Type B pancreatic cell (in vitro differentiated cells): ENCODE measurements around the gene NUP93. TPM values are rescaled to one million over a fixed set of nuclear protein-coding genes. Genes with fewer than 3 reads are reported as not detected.

ENCODE experiments used
- DNase-seq: peaks from one replicate; pipeline ENCODE4 v3.0.0; 2021; ENCODE audit warnings: mixed read lengths; ENCODE audit not compliant: unreplicated experiment; ENCODE audit errors: extremely low spot score
- H3K27ac Mint-ChIP-seq: 2 replicates; pipeline ENCODE4 v1.8.0; 2021; ENCODE audit warnings: mild to moderate bottlenecking, mixed read lengths
- H3K27me3 Mint-ChIP-seq: 2 replicates; pipeline ENCODE4 v1.8.0; 2021; ENCODE audit warnings: mixed read lengths
- H3K36me3 Mint-ChIP-seq: 2 replicates; pipeline ENCODE4 v1.8.0; 2021; ENCODE audit warnings: mixed read lengths
- H3K4me1 Mint-ChIP-seq: one replicate; pipeline ENCODE4 v1.8.0; 2021; ENCODE audit warnings: mixed read lengths; ENCODE audit not compliant: unreplicated experiment
- H3K4me3 Mint-ChIP-seq: 2 replicates; pipeline ENCODE4 v1.8.0; 2021; ENCODE audit warnings: mild to moderate bottlenecking, mixed read lengths
- H3K9me3 Mint-ChIP-seq: 2 replicates; pipeline ENCODE4 v1.8.0; 2021; ENCODE audit warnings: mixed read lengths
- total RNA-seq: library from RNA; stranded (reverse); gene quantifications from 2 replicates; pipeline ENCODE4 v1.2.1, GENCODE V29; 2021; ENCODE audit warnings: low replicate concordance
- TF ChIP-seq, protein P1 (sequence below): fragments of 200-600 bp; sonication (generic); conservative IDR thresholded peaks from 2 replicates; pipeline ENCODE4 v1.5.0; 2021; ENCODE audit warnings: antibody characterized with exemption, mild to moderate bottlenecking

Gene NUP93
- total RNA-seq, 1 donor from 2014 or later, result 101 TPM

DNA sequence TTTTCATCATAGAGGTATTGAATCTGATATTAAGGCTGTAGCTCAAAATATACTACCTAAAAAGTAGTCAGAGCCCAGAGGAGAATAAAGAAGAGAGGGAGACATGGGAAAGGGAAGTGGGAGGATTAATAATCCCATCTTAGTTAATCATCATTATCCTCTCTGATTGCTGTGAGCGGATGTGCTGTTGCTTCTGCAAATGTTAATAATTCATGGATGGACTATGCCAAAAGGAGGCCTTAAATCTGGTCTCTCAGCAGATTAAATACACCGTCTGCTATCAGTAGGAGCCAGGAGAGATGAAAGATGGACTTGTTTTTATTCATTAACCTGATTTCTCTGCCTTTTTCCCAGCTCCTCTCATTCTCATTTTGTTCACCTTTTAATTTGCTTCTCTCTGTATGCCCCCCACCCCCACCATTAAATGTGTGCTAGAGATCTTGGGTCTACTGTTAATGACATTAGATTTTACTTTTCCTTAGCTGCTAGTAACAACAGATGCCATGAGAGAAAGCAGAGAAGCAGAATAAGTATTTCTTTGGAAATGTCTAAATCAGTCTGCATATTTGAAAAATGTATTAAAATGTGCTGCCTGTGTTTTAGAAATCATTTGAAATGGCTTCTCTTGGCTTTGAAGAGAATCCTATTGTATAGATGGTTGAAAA lies 44.2 kb downstream of the NUP93 start:
- no peak for DNase-seq
- TF ChIP-seq, protein P1, sequence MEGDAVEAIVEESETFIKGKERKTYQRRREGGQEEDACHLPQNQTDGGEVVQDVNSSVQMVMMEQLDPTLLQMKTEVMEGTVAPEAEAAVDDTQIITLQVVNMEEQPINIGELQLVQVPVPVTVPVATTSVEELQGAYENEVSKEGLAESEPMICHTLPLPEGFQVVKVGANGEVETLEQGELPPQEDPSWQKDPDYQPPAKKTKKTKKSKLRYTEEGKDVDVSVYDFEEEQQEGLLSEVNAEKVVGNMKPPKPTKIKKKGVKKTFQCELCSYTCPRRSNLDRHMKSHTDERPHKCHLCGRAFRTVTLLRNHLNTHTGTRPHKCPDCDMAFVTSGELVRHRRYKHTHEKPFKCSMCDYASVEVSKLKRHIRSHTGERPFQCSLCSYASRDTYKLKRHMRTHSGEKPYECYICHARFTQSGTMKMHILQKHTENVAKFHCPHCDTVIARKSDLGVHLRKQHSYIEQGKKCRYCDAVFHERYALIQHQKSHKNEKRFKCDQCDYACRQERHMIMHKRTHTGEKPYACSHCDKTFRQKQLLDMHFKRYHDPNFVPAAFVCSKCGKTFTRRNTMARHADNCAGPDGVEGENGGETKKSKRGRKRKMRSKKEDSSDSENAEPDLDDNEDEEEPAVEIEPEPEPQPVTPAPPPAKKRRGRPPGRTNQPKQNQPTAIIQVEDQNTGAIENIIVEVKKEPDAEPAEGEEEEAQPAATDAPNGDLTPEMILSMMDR, result no peak
- H3K27ac Mint-ChIP-seq, result no peak overlapping the region
- H3K4me3 Mint-ChIP-seq, result no peak overlapping the region
- H3K9me3 Mint-ChIP-seq, result no peaks in the 10 kb centered on the region
- no peaks in the 10 kb centered on the region for H3K27me3 Mint-ChIP-seq
- H3K4me1 Mint-ChIP-seq, result peaks cover 51% of the 10 kb centered on the region
- no peaks in the 10 kb centered on the region for H3K36me3 Mint-ChIP-seq

GRCh38 chr16:56775162-56775561 lies 45.2 kb downstream of the NUP93 start:
- H3K4me1 Mint-ChIP-seq, result peaks cover 47% of the 10 kb centered on the region
- H3K27me3 Mint-ChIP-seq, result no peaks in the 10 kb centered on the region

GRCh38 chr16:56776562-56776961 lies 46.6 kb downstream of the NUP93 start:
- Mint-ChIP-seq H3K4me1 (peaks cover 48% of the 10 kb centered on the region), H3K27ac (no peak overlapping the region), H3K27me3 (no peaks in the 10 kb centered on the region), H3K9me3 (no peaks in the 10 kb centered on the region), H3K4me3 (no peak overlapping the region), H3K36me3 (no peaks in the 10 kb centered on the region)
- TF ChIP-seq, protein P1, result no peak
- DNase-seq, result no peak

More at GRCh38 chr16:56775162-56775561, 45.2 kb downstream of the NUP93 start:
- Mint-ChIP-seq H3K36me3 (no peaks in the 10 kb centered on the region), H3K9me3 (no peaks in the 10 kb centered on the region), H3K27ac (no peak overlapping the region), H3K4me3 (no peak overlapping the region)
- TF ChIP-seq, protein P1, result no peak
- no peak for DNase-seq

DNA sequence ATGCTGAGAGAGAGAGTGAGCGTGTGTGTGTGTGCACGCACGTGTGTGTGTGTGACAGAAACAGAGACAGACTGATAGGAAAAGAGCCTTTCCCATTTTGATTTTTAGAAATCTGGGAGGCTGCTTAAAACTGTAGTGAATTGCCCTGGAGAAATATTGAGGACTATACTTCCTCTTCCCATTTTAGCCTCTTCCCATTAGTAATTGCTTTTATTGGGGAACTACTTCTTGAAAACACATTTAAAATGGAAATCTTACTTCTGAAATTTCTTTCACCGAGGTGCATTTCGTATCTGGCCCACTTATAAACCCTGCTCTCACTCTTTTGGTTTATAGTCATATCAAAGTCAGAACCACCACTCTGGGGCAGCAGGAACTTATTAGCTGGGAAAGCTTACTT lies 47.1 kb downstream of the NUP93 start:
- Mint-ChIP-seq H3K9me3 (no peaks in the 10 kb centered on the region), H3K27ac (no peak overlapping the region), H3K36me3 (no peaks in the 10 kb centered on the region), H3K4me1 (peaks cover 48% of the 10 kb centered on the region), H3K4me3 (no peak overlapping the region), H3K27me3 (no peaks in the 10 kb centered on the region)
- TF ChIP-seq, protein P1, result no peak
- DNase-seq, result no peak

- H3K4me1 Mint-ChIP-seq, result peaks cover 47% of the 10 kb centered on the region
- H3K36me3 Mint-ChIP-seq, result no peaks in the 10 kb centered on the region
- H3K4me3 Mint-ChIP-seq, result no peak overlapping the region
- no peak for DNase-seq
- no peak overlapping the region for H3K27ac Mint-ChIP-seq
- no peaks in the 10 kb centered on the region for H3K9me3 Mint-ChIP-seq
- TF ChIP-seq, protein P1, result no peak
- H3K27me3 Mint-ChIP-seq, result no peaks in the 10 kb centered on the region
Observed at GRCh38 chr16:56777482-56777881, 47.6 kb downstream of the NUP93 start.
